Testis (tissue), 3 donors: ENCODE measurements around the gene CUX1. TPM values are rescaled to one million over a fixed set of nuclear protein-coding genes. Genes with fewer than 3 reads are reported as not detected.

Experiments used
- DNase-seq: peaks from one replicate; pipeline ENCODE4 v3.0.0-alpha.2; 2019
- H3K27ac ChIP-seq, 2 donors: fragments of 200-600 bp; sonication (generic); one replicate each; pipeline ENCODE4 v1.5.1; 2019
- H3K27me3 ChIP-seq: fragments of 200-600 bp; sonication (generic); one replicate; pipeline ENCODE4 v1.5.1; 2019
- H3K36me3 ChIP-seq: fragments of 200-600 bp; sonication (generic); one replicate; pipeline ENCODE4 v1.5.1; 2017; ENCODE audit warnings: low read depth; ENCODE audit errors: missing control alignments
- H3K4me1 ChIP-seq: fragments of 200-600 bp; sonication (generic); one replicate; pipeline ENCODE4 v1.5.1; 2019
- H3K4me3 ChIP-seq, 2 donors: fragments of 200-600 bp; sonication (generic); one replicate each; pipeline ENCODE4 v1.5.1; 2017 to 2019
- H3K9me3 ChIP-seq: fragments of 200-600 bp; sonication (generic); one replicate; pipeline ENCODE4 v1.5.1; 2017
- POLR2A ChIP-seq: fragments of 450-650 bp; IDR thresholded peaks from one replicate; pipeline ENCODE4 v1.6.1; 2017; ENCODE audit warnings: antibody characterized with exemption, mild to moderate bottlenecking, moderate library complexity
- WGBS, 2 donors: methylation state at CpG; one replicate each; pipeline ENCODE4 v1.1.5; 2018; 5-methylcytosine and 5-hydroxymethylcytosine counted together
- intact Hi-C: fragments of 100-400 bp; cut with DNase I; formaldehyde crosslinking; loops from one replicate; pipeline ENCODE4 v1.15.1; 2023; ENCODE audit warnings: low total_unique reads
- polyA plus RNA-seq: library from polyadenylated mRNA; stranded (reverse); fragments of 350-450 nt; fragmentation: Illumina TruSeq; extraction: RNeasy Lipid Tissue Mini Kit (QIAGEN cat#74804); gene quantifications from one replicate; pipeline ENCODE4 v1.2.3, GENCODE V29; 2014; ENCODE audit warnings: low read depth, low replicate concordance; ENCODE audit not compliant: insufficient read depth
- total RNA-seq, 2 donors: library from RNA; depleted of rRNA; stranded (reverse); fragments of >200 nt; gene quantifications; one replicate each; pipeline ENCODE4 v1.2.3, GENCODE V29; 2016
- TF ChIP-seq, protein P1 (sequence below), 3 experiments: fragments of 450-650 bp in 2 of 3; fragments of 200-600 bp in 1 of 3; sonication (generic) in 1 of 3; IDR thresholded peaks; one replicate each; pipeline ENCODE4 v1.5.1; 2016 to 2019; ENCODE audit warnings: antibody characterized with exemption in 3 of 3, mild to moderate bottlenecking in 2 of 3, moderate library complexity in 1 of 3

CUX1 gene
- total and polyA plus RNA-seq, 3 donors from 2014 or later, result 30.8 to 46.3 (median 43.1) TPM

DNA sequence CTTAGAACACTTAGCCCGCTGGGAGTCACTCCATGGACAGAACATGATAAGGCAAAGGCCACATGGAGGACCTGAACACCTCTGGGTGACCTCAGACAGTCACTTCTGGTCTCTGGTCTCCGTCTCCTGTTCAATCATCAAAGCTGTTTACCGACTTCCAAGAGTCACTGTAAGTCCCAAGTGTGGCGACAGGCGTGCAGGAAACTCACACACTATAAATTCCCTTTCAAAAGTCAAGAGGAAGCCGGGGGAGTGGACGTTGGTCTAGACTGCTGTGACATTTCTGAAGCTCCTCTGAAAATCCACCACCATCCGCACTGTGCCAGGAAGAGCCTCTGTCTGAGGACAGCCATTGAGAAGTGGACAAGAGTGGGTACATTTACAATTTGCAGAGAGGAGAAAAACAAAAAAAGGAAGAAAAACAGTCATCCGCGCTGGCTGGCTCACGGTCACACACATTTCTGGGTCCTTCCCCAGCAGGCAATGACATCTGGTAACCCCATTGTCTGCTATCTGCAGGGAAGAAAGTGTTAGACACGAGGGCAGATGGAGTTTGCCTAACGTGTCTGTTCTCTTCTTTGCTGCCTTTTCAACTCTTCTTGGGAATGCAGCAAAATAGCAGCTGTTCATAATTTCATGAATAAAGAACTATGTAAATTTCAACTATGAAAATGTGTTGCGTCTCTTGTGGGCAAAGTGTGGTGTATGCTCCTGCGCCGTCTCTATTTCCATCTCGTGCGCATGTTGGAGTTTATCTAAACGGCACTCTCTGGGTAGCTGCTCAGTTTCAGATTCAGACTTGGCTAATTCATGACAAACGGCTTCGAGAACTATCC, 32.9 kb upstream of the CUX1 start:
- DNase-seq, result peak; percentile 25
- no peaks in the 10 kb centered on the region for H3K9me3 ChIP-seq
- H3K4me3 ChIP-seq, result no peak overlapping the region
- WGBS, 2 donors, result 47 to 48% methylated on average over 20 to 21 of the region's 21 CpGs
- intact Hi-C loops, result no loop called here
- H3K27ac ChIP-seq, result no peak overlapping the region
- TF ChIP-seq POLR2A, result no peak
- TF ChIP-seq, protein P1, sequence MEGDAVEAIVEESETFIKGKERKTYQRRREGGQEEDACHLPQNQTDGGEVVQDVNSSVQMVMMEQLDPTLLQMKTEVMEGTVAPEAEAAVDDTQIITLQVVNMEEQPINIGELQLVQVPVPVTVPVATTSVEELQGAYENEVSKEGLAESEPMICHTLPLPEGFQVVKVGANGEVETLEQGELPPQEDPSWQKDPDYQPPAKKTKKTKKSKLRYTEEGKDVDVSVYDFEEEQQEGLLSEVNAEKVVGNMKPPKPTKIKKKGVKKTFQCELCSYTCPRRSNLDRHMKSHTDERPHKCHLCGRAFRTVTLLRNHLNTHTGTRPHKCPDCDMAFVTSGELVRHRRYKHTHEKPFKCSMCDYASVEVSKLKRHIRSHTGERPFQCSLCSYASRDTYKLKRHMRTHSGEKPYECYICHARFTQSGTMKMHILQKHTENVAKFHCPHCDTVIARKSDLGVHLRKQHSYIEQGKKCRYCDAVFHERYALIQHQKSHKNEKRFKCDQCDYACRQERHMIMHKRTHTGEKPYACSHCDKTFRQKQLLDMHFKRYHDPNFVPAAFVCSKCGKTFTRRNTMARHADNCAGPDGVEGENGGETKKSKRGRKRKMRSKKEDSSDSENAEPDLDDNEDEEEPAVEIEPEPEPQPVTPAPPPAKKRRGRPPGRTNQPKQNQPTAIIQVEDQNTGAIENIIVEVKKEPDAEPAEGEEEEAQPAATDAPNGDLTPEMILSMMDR (IDR thresholded peaks at IDR 0.05), result no peak
- H3K27me3 ChIP-seq, result no peaks in the 10 kb centered on the region
- H3K36me3 ChIP-seq, result no peaks in the 10 kb centered on the region
- peaks cover 13% of the 10 kb centered on the region for H3K4me1 ChIP-seq

DNA sequence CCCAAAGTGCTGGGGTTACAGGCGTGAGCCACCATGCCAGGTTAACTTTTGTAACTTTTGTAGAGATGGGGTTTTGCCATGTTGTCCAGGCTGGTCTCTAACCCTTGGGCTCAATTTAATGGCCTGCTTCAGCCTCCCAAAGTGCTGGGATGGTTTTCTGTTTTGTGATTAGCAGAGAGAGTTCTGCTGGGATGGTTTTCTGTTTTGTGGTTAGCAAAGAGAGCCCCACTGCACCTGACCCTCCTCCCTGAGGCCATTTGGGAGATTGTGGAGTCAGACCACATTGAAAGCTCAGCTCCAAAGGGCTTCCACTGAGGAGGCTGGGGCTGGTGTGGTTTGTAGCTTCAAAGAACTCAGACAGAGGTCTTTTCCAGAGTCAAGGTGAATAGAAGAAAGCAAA, 29.6 kb upstream of the CUX1 start:
- H3K9me3 ChIP-seq, result no peaks in the 10 kb centered on the region
- H3K27ac ChIP-seq, result no peak overlapping the region
- 89 to 92% methylated on average over 1 of the region's 1 CpG for WGBS, 2 donors
- intact Hi-C loops, result no loop called here
- TF ChIP-seq, protein P1 (IDR thresholded peaks at IDR 0.05), result no peak
- no peak for TF ChIP-seq POLR2A
- no peaks in the 10 kb centered on the region for H3K36me3 ChIP-seq
- H3K4me1 ChIP-seq, result peaks cover 13% of the 10 kb centered on the region
- DNase-seq, result no peak
- H3K4me3 ChIP-seq, result no peak overlapping the region
- no peaks in the 10 kb centered on the region for H3K27me3 ChIP-seq

DNA sequence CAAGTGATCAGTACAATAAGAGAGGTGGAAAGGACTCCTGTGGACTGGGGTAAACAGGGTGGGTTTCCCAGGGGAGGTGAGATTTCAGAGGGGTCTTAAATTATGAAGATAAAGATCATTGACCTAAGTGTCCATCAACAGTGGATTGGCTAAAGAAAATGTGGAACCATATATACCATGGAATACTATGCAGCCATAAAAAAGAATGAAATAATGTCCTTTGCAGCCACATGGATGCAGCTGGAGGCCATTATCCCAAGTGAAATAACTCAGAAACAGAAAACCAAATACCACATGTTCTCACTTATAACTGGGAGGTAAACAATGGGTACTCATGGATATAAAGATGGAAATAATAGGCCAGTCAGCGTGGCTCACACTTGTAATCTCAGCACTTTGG, 28.9 kb upstream of the CUX1 start:
- Histone ChIP-seq H3K36me3 (no peaks in the 10 kb centered on the region), H3K27me3 (no peaks in the 10 kb centered on the region), H3K4me1 (peaks cover 8% of the 10 kb centered on the region), H3K9me3 (no peaks in the 10 kb centered on the region), H3K27ac (no peak overlapping the region), H3K4me3 (no peak overlapping the region)
- intact Hi-C loops, result no loop called here
- 92 to 94% methylated on average over 1 of the region's 1 CpG for WGBS, 2 donors
- DNase-seq, result no peak
- TF ChIP-seq, protein P1 (IDR thresholded peaks at IDR 0.05), result no peak
- no peak for TF ChIP-seq POLR2A

DNA sequence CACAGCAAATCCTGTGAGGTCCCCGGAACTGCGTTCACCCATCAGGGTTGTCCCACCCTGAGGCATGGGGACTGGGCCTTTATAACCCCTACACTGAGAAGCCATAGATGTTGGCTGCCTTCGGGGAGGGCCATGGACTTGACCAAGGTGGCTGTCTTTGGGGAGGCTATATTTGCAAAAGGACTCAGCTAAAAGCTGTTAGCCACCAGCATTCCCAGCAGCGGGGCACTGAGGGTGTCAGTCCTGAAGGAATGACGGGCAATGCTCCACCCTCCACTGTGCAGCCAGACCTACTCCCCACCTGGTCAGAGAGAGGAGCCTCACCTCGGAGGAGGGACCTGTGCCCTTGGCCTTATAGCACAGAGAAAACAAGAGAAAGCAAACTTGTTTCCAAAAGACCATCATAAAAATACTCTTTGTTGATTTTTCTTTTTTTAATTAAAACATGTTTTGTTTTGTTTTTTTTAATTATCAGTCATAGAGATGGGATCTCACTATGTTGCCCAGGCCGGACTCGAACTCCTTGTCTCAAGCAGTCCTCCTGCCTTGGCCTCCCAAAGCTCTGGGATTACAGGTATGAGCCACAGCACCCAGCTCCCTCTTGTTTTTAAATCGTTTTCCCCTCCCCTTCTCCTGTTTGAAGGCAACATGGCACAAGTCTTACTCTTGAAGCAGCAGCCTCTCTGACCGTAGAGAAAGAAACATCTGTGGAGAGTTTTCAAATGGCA, 26.7 kb upstream of the CUX1 start:
- no peaks in the 10 kb centered on the region for H3K4me1 ChIP-seq
- no peaks in the 10 kb centered on the region for H3K36me3 ChIP-seq
- no peak overlapping the region for H3K4me3 ChIP-seq
- intact Hi-C loops, result no loop called here
- H3K27me3 ChIP-seq, result no peaks in the 10 kb centered on the region
- H3K27ac ChIP-seq, result no peak overlapping the region
- WGBS, 2 donors, result 87 to 90% methylated on average over 10 of the region's 10 CpGs
- no peak for TF ChIP-seq POLR2A
- TF ChIP-seq, protein P1 (IDR thresholded peaks at IDR 0.05), result no peak
- no peaks in the 10 kb centered on the region for H3K9me3 ChIP-seq
- DNase-seq, result no peak
